Neural progenitor cell (in vitro differentiated cells): ENCODE data around the gene KLHDC9. TPM values are rescaled to one million over a fixed set of nuclear protein-coding genes. Genes with fewer than 3 reads are reported as not detected.
"Not testable (repeated sequence)": the region's sequence is repeated elsewhere in the genome, so short reads cannot be mapped to it uniquely, and the experiment has no call there.

Experiments
- DNase-seq: peaks from one replicate; pipeline ENCODE4 v3.0.0-alpha.2; 2016; ENCODE audit warnings: low spot score
- H2AFZ ChIP-seq: fragments of 200-600 bp; sonication (generic); replicated peaks from 2 replicates; pipeline ENCODE4 v1.6.1; 2016; ENCODE audit warnings: antibody characterized with exemption
- H3F3A ChIP-seq: fragments of 200-600 bp; sonication (generic); 2 replicates; pipeline ENCODE4 v1.6.1; 2016; ENCODE audit warnings: antibody characterized with exemption, low read depth
- H3K27ac ChIP-seq: fragments of 200-600 bp; sonication (generic); 2 replicates; pipeline ENCODE4 v1.5.1; 2016; ENCODE audit warnings: mild to moderate bottlenecking
- H3K27me3 ChIP-seq: fragments of 200-600 bp; sonication (generic); 2 replicates; pipeline ENCODE4 v1.6.1; 2016; ENCODE audit warnings: mild to moderate bottlenecking, moderate library complexity
- H3K36me3 ChIP-seq: fragments of 200-600 bp; sonication (generic); 2 replicates; pipeline ENCODE4 v1.5.1; 2016
- H3K4me1 ChIP-seq: fragments of 200-600 bp; sonication (generic); 2 replicates; pipeline ENCODE4 v1.6.1; 2016; ENCODE audit warnings: mixed run types
- H3K4me2 ChIP-seq: fragments of 200-600 bp; sonication (generic); 2 replicates; pipeline ENCODE4 v1.6.1; 2016
- H3K4me3 ChIP-seq: fragments of 200-600 bp; sonication (generic); 2 replicates; pipeline ENCODE4 v1.5.1; 2016
- H3K79me2 ChIP-seq: fragments of 200-600 bp; sonication (generic); 2 replicates; pipeline ENCODE4 v1.6.1; 2016; ENCODE audit warnings: low read depth
- H3K9ac ChIP-seq: fragments of 200-600 bp; sonication (generic); 2 replicates; pipeline ENCODE4 v1.6.1; 2016
- H3K9me3 ChIP-seq: fragments of 200-600 bp; sonication (generic); 2 replicates; pipeline ENCODE4 v1.5.1; 2016; ENCODE audit warnings: low read depth
- H4K20me1 ChIP-seq: fragments of 200-600 bp; sonication (generic); 2 replicates; pipeline ENCODE4 v1.6.1; 2016; ENCODE audit warnings: low read depth
- H3K27ac Mint-ChIP-seq: 3 replicates; pipeline ENCODE4 v1.8.0; 2021; ENCODE audit warnings: mixed read lengths
- H3K27me3 Mint-ChIP-seq: 2 replicates; pipeline ENCODE4 v1.8.0; 2022; ENCODE audit warnings: low read depth, mild to moderate bottlenecking, inconsistent platforms, moderate library complexity, mixed read lengths; ENCODE audit not compliant: insufficient read depth
- H3K36me3 Mint-ChIP-seq: 3 replicates; pipeline ENCODE4 v1.8.0; 2021; ENCODE audit warnings: mixed read lengths
- H3K4me1 Mint-ChIP-seq: 3 replicates; pipeline ENCODE4 v1.8.0; 2021; ENCODE audit warnings: mixed read lengths
- H3K4me3 Mint-ChIP-seq: 3 replicates; pipeline ENCODE4 v1.8.0; 2021; ENCODE audit warnings: mild to moderate bottlenecking, moderate library complexity, mixed read lengths
- H3K9me3 Mint-ChIP-seq: 3 replicates; pipeline ENCODE4 v1.8.0; 2020; ENCODE audit warnings: mixed read lengths
- CTCF ChIP-seq: fragments of 200-600 bp; sonication (generic); IDR thresholded peaks from 2 replicates; pipeline ENCODE4 v1.5.1; 2017; ENCODE audit warnings: antibody characterized with exemption, mild to moderate bottlenecking
- EZH2 ChIP-seq: fragments of 200-600 bp; sonication (generic); IDR thresholded peaks from 2 replicates; pipeline ENCODE4 v1.6.1; 2017; ENCODE audit warnings: antibody characterized with exemption, mild to moderate bottlenecking, moderate library complexity
- EZH2phosphoT487 ChIP-seq: fragments of 200-600 bp; sonication (generic); IDR thresholded peaks from 2 replicates; pipeline ENCODE4 v1.6.1; 2017; ENCODE audit warnings: antibody characterized with exemption
- total RNA-seq: library from RNA; depleted of rRNA; stranded (reverse); fragments of >200 nt; gene quantifications from 2 replicates; pipeline ENCODE4 v1.2.3, GENCODE V29; 2015; ENCODE audit warnings: low replicate concordance

The KLHDC9 gene
- total RNA-seq, 1 donor from 2014 or later: 12.6 TPM

- no peaks in the 10 kb centered on the region for H3K9me3 ChIP-seq
- no peaks in the 10 kb centered on the region for H3F3A ChIP-seq
- no peak overlapping the region for H3K4me2 ChIP-seq
- H3K4me3 ChIP-seq: no peak overlapping the region
- no peak overlapping the region for H3K9ac ChIP-seq
- Mint-ChIP-seq H3K4me3 (peak overlapping the region; percentile 53), H3K4me1 (no peaks in the 10 kb centered on the region), H3K9me3 (no peaks in the 10 kb centered on the region), H3K27ac (no peak overlapping the region), H3K27me3 (peaks cover 6% of the 10 kb centered on the region), H3K36me3 (no peaks in the 10 kb centered on the region)
- no peak overlapping the region for H2AFZ ChIP-seq
- no peak for DNase-seq
- TF ChIP-seq EZH2phosphoT487 (no peak), EZH2 (no peak), CTCF (no peak)
- no peaks in the 10 kb centered on the region for H3K79me2 ChIP-seq
- H4K20me1 ChIP-seq: no peaks in the 10 kb centered on the region
- H3K36me3 ChIP-seq: no peaks in the 10 kb centered on the region
- H3K27me3 ChIP-seq: peaks cover 10% of the 10 kb centered on the region
- H3K27ac ChIP-seq: no peak overlapping the region
- H3K4me1 ChIP-seq: no peaks in the 10 kb centered on the region
Observed at GRCh38 chr1:161061419-161061818, 36.7 kb upstream of the KLHDC9 start.

GRCh38 chr1:161063936-161064335 lies 34.2 kb upstream of the KLHDC9 start:
- DNase-seq, H3K4me1 ChIP-seq, H3K27me3 Mint-ChIP-seq, H4K20me1 ChIP-seq, H3K4me1 Mint-ChIP-seq, H3K36me3 ChIP-seq, H3K4me3 ChIP-seq, H3K9me3 ChIP-seq, H3F3A ChIP-seq, H3K9me3 Mint-ChIP-seq, H3K9ac ChIP-seq, H2AFZ ChIP-seq, H3K36me3 Mint-ChIP-seq, H3K4me3 Mint-ChIP-seq, H3K27ac Mint-ChIP-seq, H3K27ac ChIP-seq, H3K4me2 ChIP-seq, H3K79me2 ChIP-seq: not testable (repeated sequence)
- H3K27me3 ChIP-seq: peaks cover 10% of the 10 kb centered on the region

- not testable (repeated sequence) for H3K36me3 Mint-ChIP-seq, H3K9me3 Mint-ChIP-seq, H3K27ac ChIP-seq, H3K4me3 ChIP-seq, H3F3A ChIP-seq, H4K20me1 ChIP-seq, H3K4me3 Mint-ChIP-seq, H3K9ac ChIP-seq, H3K4me1 Mint-ChIP-seq, H3K27me3 Mint-ChIP-seq, H3K36me3 ChIP-seq, H3K4me2 ChIP-seq, H3K4me1 ChIP-seq, H3K27ac Mint-ChIP-seq, H3K79me2 ChIP-seq, H3K9me3 ChIP-seq, H2AFZ ChIP-seq, DNase-seq
- H3K27me3 ChIP-seq: peaks cover 10% of the 10 kb centered on the region
Observed at GRCh38 chr1:161065681-161066080, 32.5 kb upstream of the KLHDC9 start.

GRCh38 chr1:161066694-161067093 lies 31.5 kb upstream of the KLHDC9 start:
- no peaks in the 10 kb centered on the region for H4K20me1 ChIP-seq
- no peak for TF ChIP-seq EZH2
- no peak for TF ChIP-seq CTCF
- no peak for TF ChIP-seq EZH2phosphoT487
- Mint-ChIP-seq H3K27me3 (peaks cover 4% of the 10 kb centered on the region), H3K36me3 (no peaks in the 10 kb centered on the region), H3K9me3 (no peaks in the 10 kb centered on the region), H3K27ac (no peak overlapping the region), H3K4me1 (no peaks in the 10 kb centered on the region), H3K4me3 (no peak overlapping the region)
- H2AFZ ChIP-seq: no peak overlapping the region
- DNase-seq: no peak
- H3K4me2 ChIP-seq: no peak overlapping the region
- H3K9me3 ChIP-seq: no peaks in the 10 kb centered on the region
- H3K79me2 ChIP-seq: no peaks in the 10 kb centered on the region
- peaks cover 10% of the 10 kb centered on the region for H3K27me3 ChIP-seq
- no peak overlapping the region for H3K9ac ChIP-seq
- no peak overlapping the region for H3K4me3 ChIP-seq
- no peaks in the 10 kb centered on the region for H3K4me1 ChIP-seq
- no peak overlapping the region for H3K27ac ChIP-seq
- no peaks in the 10 kb centered on the region for H3K36me3 ChIP-seq
- H3F3A ChIP-seq: no peaks in the 10 kb centered on the region
